GM12875 (cell line): ENCODE data around the gene DAAM1.

ENCODE experiments used
- H3K4me3 ChIP-seq: one replicate; pipeline ENCODE4 v1.5.1; 2011; ENCODE audit warnings: low read depth, low read length, control low read depth
- TF ChIP-seq, protein P1 (sequence below): IDR thresholded peaks from 2 replicates; pipeline ENCODE4 v1.5.1; 2011; ENCODE audit warnings: low read depth, mild to moderate bottlenecking, control low read depth, inconsistent platforms, low read length, moderate library complexity, borderline replicate concordance; ENCODE audit not compliant: insufficient read depth

DAAM1 gene

DNA sequence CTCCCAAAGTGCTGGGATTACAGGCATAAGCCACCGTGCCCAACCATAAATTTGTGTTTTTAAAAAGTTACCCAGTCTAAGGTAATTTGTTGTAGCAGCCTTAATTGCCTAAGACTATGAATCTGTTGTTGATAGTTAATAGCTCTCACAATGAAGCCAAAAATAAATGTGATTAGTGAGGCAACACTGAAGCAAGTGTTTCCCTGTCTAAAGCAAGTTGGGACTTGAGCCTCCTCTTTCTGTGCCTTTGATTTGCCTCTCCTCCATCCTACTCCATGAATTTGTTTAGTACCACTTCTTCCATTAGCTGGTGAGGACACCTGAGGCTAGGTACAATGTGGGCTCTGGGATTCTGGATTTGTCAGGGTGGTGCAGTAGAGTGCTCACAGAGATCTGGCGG lies 36.8 kb downstream of the DAAM1 start:
- no peak overlapping the region for H3K4me3 ChIP-seq
- TF ChIP-seq, protein P1, sequence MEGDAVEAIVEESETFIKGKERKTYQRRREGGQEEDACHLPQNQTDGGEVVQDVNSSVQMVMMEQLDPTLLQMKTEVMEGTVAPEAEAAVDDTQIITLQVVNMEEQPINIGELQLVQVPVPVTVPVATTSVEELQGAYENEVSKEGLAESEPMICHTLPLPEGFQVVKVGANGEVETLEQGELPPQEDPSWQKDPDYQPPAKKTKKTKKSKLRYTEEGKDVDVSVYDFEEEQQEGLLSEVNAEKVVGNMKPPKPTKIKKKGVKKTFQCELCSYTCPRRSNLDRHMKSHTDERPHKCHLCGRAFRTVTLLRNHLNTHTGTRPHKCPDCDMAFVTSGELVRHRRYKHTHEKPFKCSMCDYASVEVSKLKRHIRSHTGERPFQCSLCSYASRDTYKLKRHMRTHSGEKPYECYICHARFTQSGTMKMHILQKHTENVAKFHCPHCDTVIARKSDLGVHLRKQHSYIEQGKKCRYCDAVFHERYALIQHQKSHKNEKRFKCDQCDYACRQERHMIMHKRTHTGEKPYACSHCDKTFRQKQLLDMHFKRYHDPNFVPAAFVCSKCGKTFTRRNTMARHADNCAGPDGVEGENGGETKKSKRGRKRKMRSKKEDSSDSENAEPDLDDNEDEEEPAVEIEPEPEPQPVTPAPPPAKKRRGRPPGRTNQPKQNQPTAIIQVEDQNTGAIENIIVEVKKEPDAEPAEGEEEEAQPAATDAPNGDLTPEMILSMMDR = no peak

DNA sequence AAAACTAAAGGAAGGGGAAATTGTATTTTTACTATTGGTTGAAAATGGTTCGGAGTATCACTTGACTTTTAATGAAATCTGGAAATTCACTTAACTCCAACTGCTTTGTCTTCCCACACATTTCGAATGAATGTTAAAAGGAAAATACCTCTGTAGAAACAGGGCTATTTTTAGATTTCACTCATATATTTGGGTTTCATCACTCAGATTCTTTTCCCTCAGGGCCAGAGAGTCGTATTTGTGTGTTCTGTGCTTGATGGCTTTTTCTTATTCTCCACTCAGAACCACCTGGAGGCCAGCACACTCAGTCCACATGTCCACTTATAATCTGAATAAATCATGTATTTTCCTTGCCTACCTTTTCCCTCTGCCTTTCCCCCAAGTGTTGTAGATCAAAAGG lies 40.0 kb downstream of the DAAM1 start:
- no peak overlapping the region for H3K4me3 ChIP-seq
- TF ChIP-seq, protein P1 = no peak

DNA sequence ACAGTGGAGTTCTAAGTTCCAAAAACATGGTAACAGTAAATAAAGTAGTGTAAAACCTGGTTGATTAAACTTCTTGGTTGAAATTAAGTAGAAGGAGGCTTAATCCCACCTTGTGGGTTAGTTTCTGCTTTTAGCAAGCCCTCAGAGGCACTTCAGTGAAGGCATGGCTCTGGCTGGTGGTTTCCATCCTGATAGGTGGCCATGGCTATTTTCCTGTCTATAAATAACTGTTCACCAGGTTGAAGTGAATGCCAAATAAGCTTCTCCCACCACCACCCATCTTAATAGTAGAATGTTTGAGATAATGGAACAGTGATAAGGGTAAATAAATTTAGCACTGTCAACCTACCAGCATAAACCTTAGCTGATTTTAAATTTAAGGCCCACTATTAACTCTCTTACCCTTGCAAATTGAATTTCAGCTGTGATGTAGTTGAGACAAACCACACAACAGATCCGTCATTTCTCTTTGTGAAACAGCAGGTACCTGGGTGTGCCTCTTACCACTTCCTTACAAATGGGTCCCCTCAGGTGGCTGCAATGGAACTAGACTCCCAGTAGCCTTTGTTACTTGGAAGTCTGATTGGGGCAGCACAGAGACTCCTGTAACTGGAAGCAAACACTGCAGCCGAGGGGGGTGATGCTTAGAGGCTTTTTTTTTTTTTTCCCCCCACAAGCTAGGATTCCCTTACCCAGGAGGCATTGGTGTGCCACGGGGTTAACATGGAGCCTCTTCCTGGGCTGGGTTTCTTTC lies 41.4 kb downstream of the DAAM1 start:
- TF ChIP-seq, protein P1 = no peak
- H3K4me3 ChIP-seq = no peak overlapping the region

DNA sequence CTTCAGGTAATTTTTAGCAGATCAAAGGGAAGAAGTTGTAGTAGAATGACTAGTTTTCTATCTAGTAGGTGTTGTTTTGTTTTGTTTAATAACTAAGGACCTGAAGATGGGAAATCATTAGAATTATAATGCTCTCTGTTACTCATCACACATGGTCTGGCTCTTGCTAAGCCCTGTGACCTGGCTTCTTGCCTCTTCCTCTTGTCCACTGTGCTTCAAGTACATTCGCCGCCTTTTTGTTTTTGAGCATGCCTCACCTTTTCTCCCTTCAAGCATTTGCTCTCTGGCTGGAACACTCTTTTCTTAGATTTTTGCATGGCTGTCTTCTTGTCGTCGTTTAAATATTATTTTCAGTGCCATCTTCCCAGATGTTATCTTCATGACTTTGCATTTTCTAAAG lies 47.7 kb downstream of the DAAM1 start:
- H3K4me3 ChIP-seq = no peak overlapping the region
- TF ChIP-seq, protein P1 = no peak

DNA sequence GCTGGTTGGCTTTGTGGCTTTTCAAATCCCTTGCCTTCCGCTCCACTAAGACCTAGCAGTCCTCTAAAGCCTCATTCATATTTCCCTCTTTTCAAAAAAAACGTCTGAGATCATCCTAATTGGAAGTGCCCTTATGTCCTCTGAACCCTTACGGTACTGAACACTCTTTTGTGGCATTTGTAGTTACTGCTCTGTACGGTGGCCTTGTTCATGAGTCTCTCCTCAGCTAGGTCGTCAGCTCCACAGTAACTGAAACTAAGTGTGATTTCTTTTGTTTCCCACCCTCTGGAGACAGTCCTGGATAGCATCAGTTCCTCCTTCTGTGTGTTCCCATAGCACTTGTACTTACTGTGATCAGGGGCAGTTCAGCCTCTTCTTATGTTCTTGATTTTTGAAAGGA lies 49.7 kb downstream of the DAAM1 start:
- TF ChIP-seq, protein P1 = no peak
- H3K4me3 ChIP-seq = no peak overlapping the region

DNA sequence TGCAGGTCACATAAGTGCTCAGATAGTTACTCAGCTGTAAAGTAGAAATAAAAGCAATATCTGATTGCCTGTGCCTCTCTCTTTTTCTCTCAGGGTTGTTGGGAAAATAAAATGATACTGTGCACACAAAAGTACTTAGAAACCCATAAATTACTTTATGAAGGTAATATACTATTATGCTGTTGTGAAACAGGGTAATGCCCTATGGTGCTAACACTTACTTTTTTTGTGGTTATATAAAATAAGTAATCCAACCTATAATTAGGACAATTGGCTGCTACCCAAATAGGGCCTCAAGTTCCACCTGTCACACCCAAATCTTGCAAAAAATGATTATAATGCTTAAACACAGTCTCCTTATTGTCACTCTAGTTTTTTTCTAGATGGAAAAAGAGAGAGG lies 50.6 kb downstream of the DAAM1 start:
- H3K4me3 ChIP-seq = no peak overlapping the region
- TF ChIP-seq, protein P1 = no peak

DNA sequence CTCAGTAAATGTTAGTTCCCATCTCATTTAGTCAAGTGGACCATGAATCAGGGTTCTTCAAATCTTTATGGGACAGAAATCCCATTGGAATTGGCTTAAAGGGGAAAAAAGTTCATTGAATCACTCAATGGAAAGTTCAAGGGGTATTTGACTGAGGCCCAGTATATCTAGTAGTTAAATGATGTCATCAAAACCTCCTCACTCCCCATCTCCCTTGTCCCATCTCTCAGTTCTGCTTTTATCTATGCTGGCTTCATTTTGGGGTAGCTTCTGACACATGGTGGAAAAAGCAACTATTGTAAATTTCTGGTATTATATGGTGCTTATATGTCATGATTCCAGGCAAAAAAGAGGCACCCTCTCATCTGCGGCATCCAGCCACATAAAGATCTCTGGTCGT lies 51.9 kb downstream of the DAAM1 start:
- TF ChIP-seq, protein P1 = no peak
- H3K4me3 ChIP-seq = no peak overlapping the region
